SW 1271 (cell line): ENCODE data around the gene DPY19L1.
"Not testable (repeated sequence)": the region's sequence is repeated elsewhere in the genome, so short reads cannot be mapped to it uniquely, and the experiment has no call there.

ENCODE experiments used
- DNase-seq, 2 experiments: peaks; one replicate each; lab custom pipeline; 2025; lab: John Stamatoyannopoulos, UW

DPY19L1 gene

DNA sequence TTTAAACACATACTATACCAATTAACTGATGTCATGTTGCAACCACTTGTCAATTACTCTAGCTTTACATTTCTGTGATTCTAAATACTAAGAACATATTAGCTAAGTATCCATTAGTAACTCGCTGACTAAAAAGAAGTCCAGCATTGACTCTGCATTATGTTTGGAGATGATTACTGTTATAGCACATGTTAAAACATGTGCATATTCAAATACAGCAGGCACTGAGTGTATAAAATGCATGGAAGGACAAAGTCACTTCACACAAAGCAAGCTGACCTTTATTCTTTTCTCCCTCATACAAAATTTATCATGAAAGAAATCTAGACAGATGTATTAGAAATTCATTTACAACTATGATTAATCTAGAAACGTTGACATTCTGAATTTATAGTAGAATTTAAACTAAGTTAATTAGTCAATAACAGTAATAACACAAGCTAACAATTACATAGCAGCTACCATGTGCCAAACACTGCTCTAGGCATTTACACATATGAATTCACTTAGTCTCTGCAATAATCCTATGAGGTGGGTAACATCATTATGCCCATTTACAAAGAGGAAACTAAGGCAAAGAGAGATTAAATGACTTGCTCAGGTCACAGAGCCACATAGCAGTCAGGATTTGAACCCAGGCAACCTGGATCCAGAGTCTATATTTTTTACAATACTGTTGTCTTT, 48.7 kb downstream of the DPY19L1 start:
- DNase-seq, result not testable (repeated sequence)

DNA sequence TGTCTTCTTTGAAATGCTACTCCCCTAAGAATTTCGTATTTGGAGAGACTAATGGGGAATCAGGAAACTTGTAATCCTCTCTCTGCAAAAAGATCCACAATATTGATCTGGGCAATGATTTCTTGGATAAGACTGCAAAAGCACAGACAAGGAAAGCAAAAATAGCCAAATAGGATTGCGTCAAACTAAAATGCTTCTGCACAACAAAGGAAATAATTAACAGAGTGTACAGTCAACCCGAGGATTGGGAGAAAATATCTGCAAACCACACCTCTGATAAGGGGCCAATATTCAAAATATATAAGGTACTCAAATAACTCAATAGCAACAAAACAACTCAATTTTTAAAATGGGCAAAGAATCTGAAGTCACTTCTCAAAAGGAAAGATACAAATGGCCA, 52.1 kb downstream of the DPY19L1 start:
- not testable (repeated sequence) for DNase-seq

DNA sequence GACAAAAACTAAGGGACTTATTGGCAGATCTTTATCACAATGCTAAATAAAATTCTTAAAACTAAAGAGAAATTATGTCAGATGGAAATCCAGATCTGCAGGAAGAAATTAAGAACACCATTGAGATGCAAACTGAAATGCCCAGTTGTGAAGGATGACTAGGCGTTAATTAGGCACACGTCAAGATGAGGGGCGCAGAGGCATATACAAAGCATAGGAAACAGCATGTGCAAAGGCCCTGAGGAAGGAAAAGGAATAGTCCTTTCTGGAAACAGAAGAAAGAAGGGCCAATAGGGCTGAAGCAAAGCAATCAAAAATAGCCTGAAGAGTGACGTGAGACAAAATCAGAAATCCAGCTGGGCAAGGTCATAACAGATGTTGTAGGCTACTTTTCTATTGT, 53.1 kb downstream of the DPY19L1 start:
- DNase-seq, result not testable (repeated sequence)

DNA sequence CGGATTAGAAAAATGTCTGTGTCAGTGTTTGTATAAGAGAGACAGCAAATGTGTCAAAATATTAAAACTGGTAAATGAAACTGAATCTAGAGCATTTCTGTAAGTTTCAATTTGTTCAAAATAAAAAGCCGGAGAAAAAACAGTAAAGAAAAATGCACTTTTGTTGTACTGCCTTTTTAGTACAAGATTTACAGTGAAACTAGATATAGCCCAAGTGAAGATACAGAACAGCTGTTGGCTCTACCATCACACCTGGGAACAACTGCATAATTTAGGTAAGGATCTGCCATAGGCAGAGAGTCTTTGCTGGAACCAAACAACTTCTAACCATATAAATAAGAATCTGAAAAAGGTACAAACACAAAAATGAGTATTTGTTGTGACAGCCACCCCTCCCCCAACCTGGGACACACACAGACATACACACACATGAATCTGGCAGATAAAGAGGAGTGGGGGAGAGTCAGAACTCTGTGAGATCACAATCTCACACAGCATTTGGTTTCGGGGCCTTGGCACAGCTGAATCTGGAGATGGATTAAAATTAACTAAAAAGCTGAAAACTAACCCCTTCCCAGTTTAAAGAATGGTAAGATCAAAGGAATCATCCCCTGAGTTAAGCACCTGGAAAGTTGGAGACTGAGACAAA, 54.8 kb downstream of the DPY19L1 start:
- no peak for DNase-seq

DNA sequence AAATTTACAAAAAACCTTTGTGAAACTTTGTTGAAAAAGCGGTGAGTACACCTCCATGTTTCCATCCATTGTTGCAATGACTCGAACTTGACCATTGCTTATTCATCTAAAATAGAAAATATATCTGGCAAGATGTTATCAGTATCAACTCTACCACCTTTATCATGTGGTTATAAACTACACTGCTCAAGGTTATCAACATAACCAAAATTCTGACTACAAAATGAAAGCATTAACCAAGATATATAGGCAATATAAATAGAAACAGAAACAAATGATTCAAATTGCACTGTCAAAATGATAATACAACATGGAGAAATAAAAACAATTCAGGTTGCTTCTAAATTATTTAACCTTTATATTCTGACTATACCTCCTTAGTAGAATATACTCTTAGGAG, 58.2 kb downstream of the DPY19L1 start:
- not testable (repeated sequence) for DNase-seq

DNA sequence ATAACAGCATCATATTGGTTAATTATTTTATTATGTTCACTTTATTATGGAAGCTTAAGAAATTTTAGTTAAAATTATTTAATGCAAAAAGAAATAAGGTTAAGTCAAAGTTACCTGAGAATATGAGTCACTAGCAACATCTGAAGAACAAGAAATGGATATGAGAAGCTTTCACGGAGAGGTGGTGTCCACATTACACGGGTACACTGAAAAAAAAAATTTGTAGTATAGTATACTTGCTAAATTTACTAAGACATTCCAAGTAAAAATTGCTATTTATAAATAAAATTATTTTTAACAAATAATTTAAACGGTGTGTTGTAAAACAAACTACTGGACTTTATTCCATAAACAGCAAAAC, 63.9 kb downstream of the DPY19L1 start:
- no peak for DNase-seq

DNA sequence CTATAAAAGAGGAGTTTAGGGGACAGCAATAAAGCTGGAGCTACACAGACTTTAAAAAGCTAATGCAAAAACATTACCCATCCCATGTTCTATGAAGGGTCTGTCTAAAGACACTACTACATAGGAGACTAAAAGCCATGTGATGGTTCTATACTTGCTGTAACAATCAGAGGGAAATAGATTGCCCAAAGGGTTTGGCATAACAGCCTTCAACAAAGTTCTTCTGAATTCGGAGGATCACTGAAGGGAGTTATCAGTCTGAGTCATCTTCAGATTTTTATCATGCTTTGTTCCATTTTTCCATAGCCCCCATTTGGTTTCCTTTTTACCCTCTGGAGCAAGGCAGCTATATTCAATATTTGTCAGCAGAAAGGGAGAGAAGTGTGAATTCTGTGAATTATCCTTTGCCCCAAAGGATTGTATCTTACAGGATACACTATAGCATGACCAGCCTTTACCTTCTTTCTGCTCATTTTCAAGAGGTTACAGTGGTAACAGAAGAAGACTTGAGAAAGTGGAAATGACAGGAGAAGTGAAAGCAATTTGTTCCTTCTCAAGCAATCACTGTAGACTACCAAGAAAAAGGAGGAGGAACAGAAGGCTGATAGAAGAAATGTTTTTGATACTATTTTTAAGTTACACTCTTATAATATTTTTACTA, 64.4 kb downstream of the DPY19L1 start:
- DNase-seq, result not testable (repeated sequence)

DNA sequence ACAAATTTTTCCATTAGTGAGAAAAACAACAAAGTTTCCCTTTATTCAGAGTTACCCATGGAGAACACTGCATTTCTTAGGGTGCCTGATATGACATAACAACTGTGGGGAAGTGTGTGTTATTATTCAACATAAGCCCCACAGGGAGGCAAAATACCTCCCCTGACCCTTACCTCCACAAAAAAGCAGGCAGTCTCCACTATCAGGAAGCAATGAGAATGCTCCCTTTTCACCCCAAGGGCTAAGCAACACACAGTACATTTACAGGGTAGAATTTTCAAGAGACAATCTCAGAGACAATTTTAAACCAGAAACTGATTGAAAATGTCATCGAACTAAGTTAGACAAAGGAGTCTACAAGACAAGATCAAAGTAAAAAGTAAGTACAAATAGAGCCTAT, 69.5 kb downstream of the DPY19L1 start:
- DNase-seq, result not testable (repeated sequence)

DNA sequence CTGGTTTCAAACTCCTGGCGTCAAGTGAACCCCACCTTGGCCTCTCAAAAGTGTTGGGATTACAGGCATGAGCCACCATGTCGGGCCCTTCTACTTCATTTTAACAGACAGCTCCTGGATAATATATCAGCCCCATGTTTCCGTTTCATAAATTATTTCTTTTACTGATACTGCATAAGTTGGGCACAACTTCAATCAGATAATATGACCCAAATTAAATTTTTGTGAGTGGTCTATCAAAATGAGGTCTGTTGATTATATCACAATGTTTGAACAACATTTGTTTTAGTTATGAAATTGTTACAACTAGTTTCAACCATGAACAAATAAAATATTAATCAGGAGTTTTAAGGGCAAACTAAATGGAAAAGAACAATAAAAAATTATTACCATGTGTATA, 70.8 kb downstream of the DPY19L1 start:
- DNase-seq, result not testable (repeated sequence)

DNA sequence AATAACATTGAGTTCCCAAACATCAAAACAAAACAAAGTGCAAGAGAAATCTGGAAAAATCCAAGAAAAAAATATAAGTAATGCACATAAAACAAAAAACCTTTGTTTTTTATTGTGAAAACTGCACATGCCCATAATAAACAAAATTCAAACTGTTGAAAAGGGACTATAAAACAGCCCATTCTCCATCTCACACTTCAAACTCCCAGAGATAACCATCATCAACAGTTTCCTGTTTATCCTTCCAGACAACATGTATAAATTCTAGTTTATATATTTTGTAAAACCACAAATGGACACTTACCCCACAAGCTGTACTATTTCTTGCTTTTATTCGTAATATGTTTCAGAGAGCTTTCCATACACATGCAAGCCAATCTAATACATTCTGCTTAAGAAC, 79.3 kb downstream of the DPY19L1 start:
- DNase-seq, result no peak

DNA sequence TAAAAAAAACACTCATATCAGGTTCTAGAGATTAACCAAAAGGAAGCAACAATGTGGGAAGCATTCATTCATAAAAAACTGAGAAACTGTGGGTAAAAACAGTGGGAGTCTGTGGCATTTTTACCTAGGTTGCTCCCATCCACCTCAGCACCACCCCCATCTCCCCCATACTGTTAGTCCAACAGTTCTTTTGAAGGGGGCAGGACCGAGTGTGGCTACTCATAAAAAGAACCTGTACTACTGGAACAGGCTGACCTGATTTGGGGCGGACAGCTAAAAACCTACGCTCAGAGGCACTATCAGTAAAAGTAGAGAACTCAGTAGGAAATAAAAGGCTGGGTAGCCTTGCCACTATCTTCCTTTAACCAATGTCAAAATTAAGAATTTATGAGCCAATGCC, 84.5 kb downstream of the DPY19L1 start:
- DNase-seq, result no peak

DNA sequence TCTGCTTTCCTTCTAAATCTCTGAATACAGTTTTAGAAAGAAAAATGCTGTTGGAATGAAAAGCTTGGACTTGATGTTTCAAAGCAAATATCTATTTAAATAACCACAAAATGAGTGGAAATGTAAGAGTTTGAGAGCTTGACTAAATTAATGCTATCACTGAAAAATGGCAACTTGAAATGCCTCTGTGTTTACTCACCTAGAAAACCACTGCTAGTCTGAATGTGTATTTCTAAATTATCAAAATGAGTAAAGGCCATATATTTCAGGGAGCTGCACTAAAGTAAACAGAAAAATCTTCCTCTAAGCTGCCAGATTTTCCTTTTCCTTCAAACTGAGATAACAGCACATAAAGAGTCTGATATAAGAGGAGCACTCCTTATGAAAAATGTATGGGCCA, 87.9 kb downstream of the DPY19L1 start:
- no peak for DNase-seq

DNA sequence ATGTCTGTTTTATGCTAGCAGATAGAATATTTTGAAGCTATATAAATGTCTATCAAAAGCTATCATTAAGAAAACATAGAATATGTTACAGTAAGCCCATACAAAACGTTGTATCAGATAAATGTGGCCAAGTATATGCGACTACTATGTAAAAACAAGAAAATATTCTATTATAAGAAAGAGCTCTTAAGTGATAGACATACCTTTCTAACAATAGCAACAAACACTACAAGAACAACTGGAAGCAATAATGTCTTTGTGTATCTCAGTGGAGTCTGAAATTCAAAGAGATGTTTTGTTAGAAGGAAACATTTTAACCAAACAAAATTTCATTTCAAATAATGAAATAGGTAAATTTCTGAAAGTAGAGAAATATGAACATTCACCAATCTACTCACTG, 89.9 kb downstream of the DPY19L1 start:
- DNase-seq, result not testable (repeated sequence)

DNA sequence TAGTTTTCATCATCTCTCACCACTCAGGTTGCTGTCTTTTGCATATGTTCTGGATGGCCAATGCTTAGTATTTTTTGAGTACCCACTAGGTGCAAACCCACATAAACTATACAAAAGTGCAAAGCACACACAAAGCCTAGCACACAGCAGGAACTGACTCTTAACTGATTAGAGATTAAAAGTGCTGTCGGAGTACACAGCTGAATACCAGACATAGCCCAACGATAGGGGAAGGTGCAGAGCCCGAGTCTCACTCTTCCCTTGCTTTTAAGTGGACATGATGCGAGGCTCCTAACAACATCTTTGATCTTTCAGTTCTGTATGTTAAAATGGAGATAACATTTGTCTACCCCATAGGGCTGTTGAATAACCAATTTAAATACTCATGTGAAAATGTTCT, 90.8 kb downstream of the DPY19L1 start:
- no peak for DNase-seq

DNA sequence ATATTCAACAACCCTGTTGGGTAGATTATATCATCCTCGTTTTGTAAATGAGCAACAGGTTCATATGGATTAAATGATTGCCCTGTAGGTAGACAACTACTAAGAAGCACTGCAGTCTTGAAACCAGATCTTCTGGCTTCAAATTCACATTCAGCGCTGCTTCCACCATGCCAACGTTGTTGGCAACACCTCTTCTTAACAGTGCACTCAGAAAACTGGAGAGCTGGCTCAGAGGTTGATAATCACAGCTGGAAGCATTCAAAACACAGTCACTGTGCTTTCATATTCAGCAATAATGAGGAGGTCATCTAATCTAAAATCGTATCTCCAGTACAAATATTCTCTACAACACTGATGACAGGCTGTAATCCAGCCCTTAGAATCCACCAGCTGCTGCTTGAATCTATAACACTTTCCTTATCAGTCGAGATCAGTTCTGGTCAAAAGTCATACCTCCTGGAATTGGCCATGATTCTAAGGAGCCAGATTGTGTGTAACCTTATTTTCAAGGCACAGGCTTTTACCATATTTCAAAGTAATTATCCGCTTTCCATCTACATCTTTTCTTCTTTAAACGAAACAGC, 91.3 kb downstream of the DPY19L1 start:
- DNase-seq, result not testable (repeated sequence)

DNA sequence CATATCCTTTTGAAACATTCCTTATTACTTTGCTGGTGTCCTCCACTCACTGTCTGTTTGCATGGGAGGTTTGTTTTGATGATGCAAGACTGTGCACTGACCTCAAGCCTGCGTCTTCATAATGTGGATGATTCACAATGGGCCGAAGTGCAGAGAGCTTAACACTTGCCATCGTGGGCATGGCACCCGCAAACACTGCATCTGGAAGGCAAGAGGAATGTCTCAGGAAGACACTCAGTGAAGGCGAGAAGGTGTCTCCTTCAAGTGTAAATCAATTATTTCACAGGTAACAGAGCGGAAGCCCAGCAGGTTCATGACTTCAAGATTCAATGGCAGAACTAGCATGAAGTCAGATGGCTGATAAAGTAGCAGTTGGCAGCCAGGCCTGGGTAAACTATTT, 98.1 kb downstream of the DPY19L1 start:
- DNase-seq, result no peak

DNA sequence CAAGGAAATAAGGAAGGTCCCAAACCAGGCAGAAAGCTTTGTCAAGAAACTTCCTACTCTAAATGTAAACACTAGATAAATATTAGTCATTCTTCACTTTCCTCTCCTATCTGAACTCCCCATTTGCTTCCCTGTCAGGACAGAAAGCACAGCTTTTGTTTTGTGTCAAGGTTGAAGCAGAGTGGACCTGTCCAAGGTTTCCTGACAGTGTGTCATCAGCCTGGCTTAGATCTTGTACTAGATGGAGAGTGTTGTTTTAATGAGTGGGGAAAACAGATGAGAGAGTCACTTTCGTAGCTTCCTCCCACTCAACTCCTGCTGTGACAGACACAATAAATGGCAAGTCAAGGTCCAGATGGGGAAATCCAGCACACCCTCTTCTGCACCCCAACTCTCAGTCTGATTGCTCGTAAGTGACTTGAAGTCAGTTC, 101.5 kb downstream of the DPY19L1 start:
- not testable (repeated sequence) for DNase-seq

DNA sequence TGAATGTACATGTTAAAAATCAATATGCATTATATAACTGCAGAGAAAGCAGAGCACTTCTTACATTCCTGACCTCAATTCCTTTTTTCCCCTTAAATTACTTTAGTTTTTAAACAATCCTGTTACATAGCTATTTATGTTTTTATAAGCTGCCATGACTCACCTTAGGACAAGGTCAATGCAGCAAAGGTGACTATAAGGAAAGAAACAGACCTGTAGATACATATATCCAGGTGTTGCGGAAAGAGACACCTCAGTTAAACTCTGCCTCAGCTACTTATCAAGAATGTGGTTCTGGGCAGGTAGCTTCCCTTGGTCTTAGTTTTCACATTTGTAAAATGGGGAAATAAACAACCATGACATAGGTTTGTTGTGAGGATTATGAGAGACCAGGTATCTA, 105.5 kb downstream of the DPY19L1 start:
- no peak for DNase-seq

DNA sequence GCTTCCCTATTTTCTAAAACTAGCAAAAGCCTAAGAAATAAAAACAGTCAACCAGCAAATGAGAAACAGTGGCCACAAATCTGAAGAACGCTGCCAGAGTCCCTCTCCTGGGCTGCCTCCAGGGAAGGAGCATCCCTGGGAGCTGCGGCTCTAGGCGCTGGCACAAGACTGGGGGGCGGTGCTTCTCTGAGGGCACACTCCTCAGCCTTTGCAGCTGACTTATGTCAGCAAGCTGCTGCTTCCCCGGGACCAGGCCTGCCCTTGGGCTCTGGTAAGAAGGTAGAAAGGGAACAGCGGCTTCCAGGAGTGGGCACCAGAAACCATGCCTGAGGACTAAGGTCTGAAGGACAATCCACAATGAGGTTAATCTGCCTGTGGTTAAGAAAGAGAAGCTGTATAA, 107.5 kb downstream of the DPY19L1 start:
- not testable (repeated sequence) for DNase-seq

DNA sequence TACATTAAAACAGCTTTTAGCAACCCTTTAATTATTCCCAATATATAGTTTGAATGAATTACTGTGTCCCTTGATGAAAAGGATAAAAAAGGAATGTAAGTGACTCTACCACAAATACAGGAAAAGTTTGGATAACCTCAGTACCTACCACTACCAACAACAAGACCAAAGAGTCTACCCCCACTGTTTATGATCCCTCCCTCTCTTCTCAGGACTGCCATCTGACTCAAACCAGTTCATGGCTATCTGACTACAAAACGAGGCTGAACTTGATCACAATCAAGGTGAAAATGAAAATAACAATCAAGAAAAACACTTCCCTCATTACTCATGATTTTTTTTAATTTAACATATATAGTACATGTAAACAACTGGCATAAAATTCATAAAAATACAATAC, 108.7 kb downstream of the DPY19L1 start:
- no peak for DNase-seq

DNA sequence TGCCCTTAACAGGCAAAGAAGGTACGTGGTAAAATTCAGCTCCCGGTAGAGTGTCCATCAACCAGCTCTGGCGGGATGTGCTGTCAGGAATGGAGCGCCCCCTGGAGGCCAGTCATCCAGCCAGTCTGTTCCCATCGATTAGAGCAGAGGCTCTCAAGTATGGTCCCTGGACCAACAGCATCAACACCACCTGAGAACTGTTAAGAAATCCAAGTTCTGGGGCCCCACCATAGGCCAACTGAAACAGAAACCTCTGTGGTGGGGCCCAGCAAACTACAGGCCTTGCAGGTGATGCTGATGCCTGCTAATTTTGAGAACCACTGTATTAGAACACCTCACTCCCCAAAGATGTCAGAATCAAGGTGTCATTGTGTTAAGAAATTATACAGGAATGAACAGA, 109.2 kb downstream of the DPY19L1 start:
- DNase-seq, result peak in 1 of 2 experiments; percentile 1

DNA sequence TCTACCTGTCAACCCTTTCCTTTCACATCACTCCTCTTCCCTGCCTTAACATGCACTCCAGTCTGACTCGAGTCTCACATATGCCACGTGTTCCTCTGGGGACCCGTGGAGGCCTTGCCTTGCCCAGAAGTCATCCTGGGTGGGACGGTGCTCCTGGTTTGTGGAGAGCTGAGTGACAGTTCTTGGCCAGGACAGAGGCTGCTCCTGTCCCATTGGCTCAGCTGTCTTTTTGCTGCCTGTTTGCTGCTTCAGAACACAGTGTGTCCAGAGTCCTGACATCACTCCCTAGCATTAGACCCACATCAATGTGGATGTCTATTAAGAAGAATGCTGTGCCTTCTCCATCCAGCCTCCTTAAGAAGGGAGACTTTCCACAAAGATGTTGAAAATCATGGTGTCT, 116.8 kb downstream of the DPY19L1 start:
- not testable (repeated sequence) for DNase-seq

DNA sequence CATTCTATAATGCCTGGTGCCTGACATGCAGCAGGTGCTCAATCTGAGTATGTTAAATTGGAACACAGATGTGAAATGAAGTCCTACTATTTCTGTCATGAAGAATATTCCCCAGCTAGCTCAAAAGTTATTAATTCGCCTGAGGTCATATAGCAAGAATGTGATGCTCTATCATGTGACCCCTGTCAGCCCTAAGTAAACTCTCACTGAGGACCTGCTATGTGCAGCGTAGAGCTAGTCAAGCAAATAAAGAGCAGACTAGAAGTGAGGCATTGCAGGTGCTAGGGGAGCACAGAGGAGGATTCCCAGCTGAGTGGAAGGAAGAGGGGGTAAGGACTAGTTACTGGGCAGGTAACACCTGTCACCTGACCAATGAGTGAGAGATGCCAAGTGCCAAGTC, 118.2 kb downstream of the DPY19L1 start:
- DNase-seq, result not testable (repeated sequence)
